Heart left ventricle (tissue), 16 donors: ENCODE measurements around the gene PLA2G7. TPM values are rescaled to one million over a fixed set of nuclear protein-coding genes. Genes with fewer than 3 reads are reported as not detected.

Source experiments
- ATAC-seq, 4 donors: fragments of 200-7000 bp; cut with Tn5 transposase; one replicate each; pipeline ENCODE4 v1.9.1; 2020 to 2022; ENCODE audit warnings: moderate library complexity in 4 of 4, mild to moderate bottlenecking in 3 of 4, moderate number of reproducible peaks in 1 of 4
- DNase-seq, 5 donors: peaks; one replicate each; pipeline ENCODE4 v3.0.0-alpha.2; 2020
- H3K27ac ChIP-seq, 12 donors: fragments of 200-600 bp; sonication (generic) in 4 of 12; one replicate each; pipeline versions ENCODE4 v1.5.0 to v1.8.0; 2016 to 2022; ENCODE audit warnings: mild to moderate bottlenecking in 2 of 12
- H3K27me3 ChIP-seq, 9 donors: fragments of 200-600 bp; sonication (generic) in 2 of 9; one replicate each; pipeline versions ENCODE4 v1.5.1 to v1.8.0; 2016 to 2022; ENCODE audit warnings: mild to moderate bottlenecking in 3 of 9
- H3K36me3 ChIP-seq, 9 donors: fragments of 200-600 bp; sonication (generic) in 2 of 9; one replicate each; pipeline versions ENCODE4 v1.5.0 to v1.8.0; 2018 to 2022; ENCODE audit warnings: mild to moderate bottlenecking in 2 of 9
- H3K4me1 ChIP-seq, 12 donors: fragments of 200-600 bp; sonication (generic) in 4 of 12; one replicate each; pipeline versions ENCODE4 v1.5.0 to v1.8.0; 2016 to 2022; ENCODE audit warnings: mild to moderate bottlenecking in 3 of 12
- H3K4me3 ChIP-seq, 12 donors: fragments of 200-600 bp; sonication (generic) in 4 of 12; one replicate each; pipeline versions ENCODE4 v1.5.0 to v1.8.0; 2017 to 2022; ENCODE audit warnings: mild to moderate bottlenecking in 9 of 12, moderate library complexity in 4 of 12
- H3K9me3 ChIP-seq, 12 donors: fragments of 200-600 bp; sonication (generic) in 4 of 12; one replicate each; pipeline versions ENCODE4 v1.5.0 to v1.8.0; 2016 to 2022; ENCODE audit warnings: mild to moderate bottlenecking in 1 of 12
- POLR2A ChIP-seq, 2 donors: fragments of 450-650 bp; IDR thresholded peaks; one replicate each; pipeline ENCODE4 v1.6.1; 2017; ENCODE audit warnings: antibody characterized with exemption in 2 of 2, mild to moderate bottlenecking in 2 of 2, moderate library complexity in 2 of 2
- WGBS, 4 donors: extraction: QIAGEN DNeasy Blood & Tissue Kit in 2 of 4; methylation state at CpG; one replicate each; pipeline versions ENCODE4 v1.1.5 to v1.1.7; 2013 to 2018; 5-methylcytosine and 5-hydroxymethylcytosine counted together
- intact Hi-C, 10 donors: fragments of 100-400 bp; cut with DNase I; formaldehyde crosslinking; loops; one replicate each; pipeline versions ENCODE4 v1.11.1 to v1.14.2; 2022
- polyA plus RNA-seq, 2 donors: library from polyadenylated mRNA; stranded (reverse); fragments of 200-250 nt; gene quantifications; one replicate each; pipeline ENCODE4 v1.2.3, GENCODE V29; 2013
- total RNA-seq, 9 donors: library from RNA; depleted of rRNA in 2 of 9; stranded (reverse); fragments of >200 nt in 2 of 9; fragmentation: NEBNext Ultra II Directional in 3 of 9; extraction: Animal tissue kit (Norgen Biotek cat#: 25700) in 3 of 9; gene quantifications; one replicate each; pipeline versions ENCODE4 v1.1.0 to v1.2.4, GENCODE V29; 2016 to 2023
- TF ChIP-seq, protein P1 (sequence below), 12 donors: fragments of 200-600 bp; sonication (generic) in 4 of 12; IDR thresholded peaks; one replicate each; pipeline versions ENCODE4 v1.5.0 to v1.8.0; 2018 to 2022; ENCODE audit warnings: antibody characterized with exemption in 12 of 12, mild to moderate bottlenecking in 5 of 12
- donor health status: ischemic (EF 13 %, LVEDD 7.1; RV severe dilation, severe dysfunction).
- donor health status: healthy with polysubstance abuse.
- donor health status: DM: no; HTN: yes; CAD: no.
- donor health status: DM: no; HTN: no; CAD: no.
- donor health status: ischemic (EF 25% LVEDD 6.9; RV normal size, moderate dysfunction).
- donor health status: ischemic (EF 25% LVEDD 5.7; RV mildly dilated, moderate dysfunction).
- donor health status: healthy.
- donor health status: DM: yes; HTN: yes; CAD: no.
- donor health status: ischemic (EF 35%, LVEDD 5.7; RV mildly dilated, moderate dysfunction).
- donor health status: nonischemic (EF 11% LVEDD 7.7; RV severe dilation, severe dysfunction).
- donor health status: DM: yes; HTN: yes; CAD: no.
- donor health status: PGD.
- donor health status: ischemic (EF 29% LVEDD 5.4; RV normal size, mild dysfunction).
- donor health status: nonischemic (EF 23%, LVEDD 6.1; RV moderate dilation, normal function).

Gene PLA2G7
- total and polyA plus RNA-seq, 11 donors: 0.19 to 10.8 (median 0.49) TPM; not detected in 3

DNA sequence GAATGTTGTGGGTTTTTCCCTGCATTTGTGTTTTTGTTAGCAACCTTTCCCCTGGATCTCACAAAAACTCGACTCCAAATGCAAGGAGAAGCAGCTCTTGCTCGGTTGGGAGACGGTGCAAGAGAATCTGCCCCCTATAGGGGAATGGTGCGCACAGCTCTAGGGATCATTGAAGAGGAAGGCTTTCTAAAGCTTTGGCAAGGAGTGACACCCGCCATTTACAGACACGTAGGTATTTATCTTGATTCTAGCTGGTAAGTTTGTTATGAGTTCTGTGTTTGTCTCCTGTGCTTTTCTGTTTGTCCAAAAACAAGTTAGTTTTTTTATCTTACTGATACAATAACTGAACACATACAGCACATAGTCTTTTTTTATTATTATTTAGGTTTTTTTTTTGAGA lies 79.4 kb downstream of the PLA2G7 start:
- peaks cover 0 to 39% (median 6%) of the 10 kb centered on the region in 9 donors for H3K36me3 ChIP-seq
- no peak overlapping the region for H3K27ac ChIP-seq
- H3K27me3 ChIP-seq: peaks cover 0 to 12% (median 0%) of the 10 kb centered on the region in 9 donors
- intact Hi-C loops: no loop called here
- 62 to 74% (median 71%) methylated on average over 6 of the region's 6 CpGs for WGBS, 4 donors
- ATAC-seq (no peak), DNase-seq (no peak)
- no peaks in the 10 kb centered on the region for H3K9me3 ChIP-seq
- no peak for TF ChIP-seq POLR2A (IDR thresholded peaks at IDR 0.05)
- TF ChIP-seq, protein P1, sequence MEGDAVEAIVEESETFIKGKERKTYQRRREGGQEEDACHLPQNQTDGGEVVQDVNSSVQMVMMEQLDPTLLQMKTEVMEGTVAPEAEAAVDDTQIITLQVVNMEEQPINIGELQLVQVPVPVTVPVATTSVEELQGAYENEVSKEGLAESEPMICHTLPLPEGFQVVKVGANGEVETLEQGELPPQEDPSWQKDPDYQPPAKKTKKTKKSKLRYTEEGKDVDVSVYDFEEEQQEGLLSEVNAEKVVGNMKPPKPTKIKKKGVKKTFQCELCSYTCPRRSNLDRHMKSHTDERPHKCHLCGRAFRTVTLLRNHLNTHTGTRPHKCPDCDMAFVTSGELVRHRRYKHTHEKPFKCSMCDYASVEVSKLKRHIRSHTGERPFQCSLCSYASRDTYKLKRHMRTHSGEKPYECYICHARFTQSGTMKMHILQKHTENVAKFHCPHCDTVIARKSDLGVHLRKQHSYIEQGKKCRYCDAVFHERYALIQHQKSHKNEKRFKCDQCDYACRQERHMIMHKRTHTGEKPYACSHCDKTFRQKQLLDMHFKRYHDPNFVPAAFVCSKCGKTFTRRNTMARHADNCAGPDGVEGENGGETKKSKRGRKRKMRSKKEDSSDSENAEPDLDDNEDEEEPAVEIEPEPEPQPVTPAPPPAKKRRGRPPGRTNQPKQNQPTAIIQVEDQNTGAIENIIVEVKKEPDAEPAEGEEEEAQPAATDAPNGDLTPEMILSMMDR (IDR thresholded peaks at IDR 0.05): peak in 5 of 12 donors; percentile 6 to 39 (median 16)
- no peak overlapping the region for H3K4me3 ChIP-seq
- peaks cover 0 to 15% (median 9%) of the 10 kb centered on the region in 12 donors for H3K4me1 ChIP-seq

Other genes starting within 250 kb of the PLA2G7 start
- 100 to 1,000 TPM; 224 to 331 (median 315) TPM for gene RCAN2, start 243.9 kb downstream of the PLA2G7 start, total RNA-seq
- 100 to 1,000 TPM in 1 of 2 donors, 10 to 100 TPM in 1; 86.4 to 138 TPM for gene RCAN2, start 243.9 kb downstream of the PLA2G7 start, polyA plus RNA-seq
- gene CYP39A1, start 82.6 kb downstream of the PLA2G7 start, total RNA-seq: 10 to 100 TPM in 1 of 9 donors, 1 to 10 TPM in 8; 3.4 to 10.5 (median 6.1) TPM
- 1 to 10 TPM; 2.9 to 4.0 TPM for gene CYP39A1, start 82.6 kb downstream of the PLA2G7 start, polyA plus RNA-seq
- 10 to 100 TPM in 7 of 9 donors, 1 to 10 TPM in 2; 7.5 to 16.0 (median 10.5) TPM for gene SLC25A27, start 82.4 kb downstream of the PLA2G7 start, total RNA-seq
- 10 to 100 TPM in 1 of 2 donors, 1 to 10 TPM in 1; 2.5 to 23.3 TPM for gene SLC25A27, start 82.4 kb downstream of the PLA2G7 start, polyA plus RNA-seq
- 1 to 10 TPM in 2 of 9 donors, under 1 TPM in 7; 0.12 to 1.5 (median 0.58) TPM for gene TDRD6, start 47.5 kb downstream of the PLA2G7 start, total RNA-seq
- under 1 TPM; 0.08 to 0.42 TPM for gene TDRD6, start 47.5 kb downstream of the PLA2G7 start, polyA plus RNA-seq
- gene ANKRD66, start 11.6 kb upstream of the PLA2G7 start, total RNA-seq: not detected
- gene ANKRD66, start 11.6 kb upstream of the PLA2G7 start, polyA plus RNA-seq: not detected
- gene MEP1A, start 58.0 kb upstream of the PLA2G7 start, total RNA-seq: not detected
- gene MEP1A, start 58.0 kb upstream of the PLA2G7 start, polyA plus RNA-seq: not detected
- 10 to 100 TPM; 27.3 to 89.6 (median 47.6) TPM for gene ADGRF5, start 186.6 kb upstream of the PLA2G7 start, total RNA-seq
- 10 to 100 TPM; 24.5 to 36.2 TPM for gene ADGRF5, start 186.6 kb upstream of the PLA2G7 start, polyA plus RNA-seq